Activated CD8-positive, alpha-beta memory T cell treated with anti-CD3 and anti-CD28 coated beads, Interleukin-2, amount 50 U/mL, for 1 hour (primary cell): ENCODE data around the gene TRPV6.

Source experiments
- DNase-seq: peaks from one replicate; pipeline ENCODE4 v3.0.0-alpha.2; 2020; ENCODE audit errors: extremely low read depth

TRPV6 gene

GRCh38 chr7:142908290-142908689 is 22.7 kb upstream of the TRPV6 start:
- DNase-seq: no peak

GRCh38 chr7:142906643-142907042 is 21.1 kb upstream of the TRPV6 start:
- DNase-seq: no peak

- no peak for DNase-seq
Observed at GRCh38 chr7:142905759-142906158, 20.2 kb upstream of the TRPV6 start.

DNA sequence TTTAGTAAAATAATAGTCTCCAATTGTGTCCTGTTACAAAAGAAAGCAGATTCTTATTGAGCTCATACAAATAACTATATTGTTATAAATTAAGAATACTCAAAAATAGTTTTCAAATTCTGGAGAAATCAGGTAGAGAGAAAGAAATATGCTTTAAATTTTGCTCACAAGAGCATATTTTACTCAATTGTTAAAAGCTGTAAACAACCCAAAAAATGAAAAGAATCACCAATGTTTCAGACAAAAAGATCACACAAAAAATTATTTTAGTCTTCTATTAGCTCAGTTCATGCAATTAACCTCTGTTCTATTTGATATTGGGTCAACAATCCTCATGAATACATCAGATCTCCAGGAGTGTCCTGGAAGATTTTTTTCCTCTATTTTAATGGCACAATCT is 18.6 kb upstream of the TRPV6 start:
- DNase-seq: no peak

DNA sequence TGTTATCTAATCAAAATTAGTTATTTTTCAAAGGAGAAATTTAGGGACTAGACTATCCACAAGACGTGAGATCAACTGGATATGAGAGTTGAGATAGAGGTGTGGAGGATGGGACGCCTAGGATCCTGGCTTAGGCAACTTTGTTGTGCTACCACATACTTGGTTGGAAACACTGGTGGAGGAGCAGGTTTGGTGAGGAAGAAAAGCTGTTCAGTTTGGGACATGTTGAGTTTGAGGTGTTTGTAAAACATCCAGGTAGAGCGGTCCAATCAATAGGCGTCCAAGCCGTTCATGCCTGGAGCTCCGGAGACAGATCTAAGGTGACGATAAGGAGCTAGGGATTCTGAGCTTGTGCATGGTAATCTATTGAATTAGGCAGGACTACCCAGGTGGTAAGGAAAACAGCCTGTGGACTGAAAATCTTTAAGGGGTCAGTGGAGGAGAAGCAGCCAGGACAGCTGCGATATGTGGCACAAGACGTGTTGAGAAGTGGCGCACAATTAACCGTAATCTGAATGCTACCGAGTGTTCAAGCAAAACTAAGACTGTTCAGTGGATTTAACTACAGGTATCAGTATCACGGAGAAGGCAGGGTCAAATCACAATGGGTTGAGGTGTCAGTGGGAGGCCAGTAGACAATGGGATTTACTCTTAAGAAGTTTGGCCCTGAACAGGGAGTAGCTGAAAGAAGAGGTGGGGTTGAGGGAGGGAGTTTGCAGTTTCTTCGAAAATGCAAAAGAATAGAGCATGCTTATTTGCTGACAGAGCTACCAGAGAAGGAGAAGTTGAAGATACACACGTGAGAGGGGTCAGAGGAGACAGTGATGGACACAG is 16.1 kb upstream of the TRPV6 start:
- no peak for DNase-seq

DNA sequence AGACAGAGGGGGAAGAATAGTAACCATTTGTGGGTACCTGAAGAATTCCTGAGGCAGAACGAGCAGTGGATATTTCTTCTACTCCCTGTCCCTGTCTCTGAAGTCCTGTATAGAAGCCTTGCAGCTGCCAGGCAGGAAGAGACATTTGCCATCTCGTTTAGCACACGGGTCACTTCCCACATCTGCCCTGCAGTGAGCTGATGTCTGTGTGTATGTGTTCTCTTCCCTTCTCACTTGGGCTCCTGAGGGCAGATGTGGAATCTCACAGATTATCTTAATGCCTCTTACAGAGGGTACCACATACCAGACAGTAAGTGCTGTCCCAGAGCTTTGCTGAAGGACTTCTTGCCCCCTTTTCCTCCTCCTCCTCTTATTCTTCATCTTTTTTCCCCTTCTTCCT is 14.1 kb upstream of the TRPV6 start:
- DNase-seq: no peak

GRCh38 chr7:142898377-142899170 is 13.0 kb upstream of the TRPV6 start:
- DNase-seq: no peak

DNA sequence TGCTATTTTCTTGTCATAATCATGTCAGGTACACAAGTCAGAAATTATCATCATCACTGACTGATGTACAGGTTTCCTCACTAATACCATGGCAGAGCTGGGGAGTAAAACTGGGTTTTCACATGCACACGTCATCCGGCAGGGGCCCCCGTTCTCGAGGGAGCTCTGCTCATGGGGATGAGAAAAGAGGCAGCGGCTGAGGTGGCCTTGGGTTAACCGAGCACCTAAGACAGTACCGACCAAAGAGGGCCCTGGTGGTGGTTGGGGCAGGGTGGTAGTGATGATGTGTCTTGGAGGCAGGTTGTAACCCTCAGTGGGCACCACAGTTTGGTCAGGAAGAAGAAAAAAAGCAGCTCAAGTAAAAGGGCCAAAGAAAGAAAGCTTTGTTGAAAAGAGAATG is 12.1 kb upstream of the TRPV6 start:
- DNase-seq: no peak

- DNase-seq: no peak
Observed at GRCh38 chr7:142896741-142897379, 11.3 kb upstream of the TRPV6 start.

DNA sequence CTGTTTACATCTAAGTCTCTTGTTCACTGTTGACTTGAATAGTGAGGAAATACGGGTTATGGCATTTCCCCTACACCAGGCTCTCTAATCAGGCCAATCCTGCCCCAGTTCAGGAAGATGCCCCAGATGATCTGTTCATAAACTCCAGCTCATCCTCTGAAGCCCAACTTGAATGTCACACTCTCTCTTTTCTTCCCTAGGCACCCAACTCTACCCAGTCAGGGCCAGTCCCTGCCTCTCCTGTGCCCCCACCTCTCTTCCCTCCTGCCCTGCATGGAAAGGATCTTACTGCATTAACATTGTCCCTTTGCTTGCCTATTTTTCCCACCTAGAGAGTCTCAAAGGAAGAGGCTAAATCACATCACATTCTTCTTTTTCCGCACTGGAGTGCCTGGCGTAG is 10.6 kb upstream of the TRPV6 start:
- no peak for DNase-seq

GRCh38 chr7:142894985-142895593 is 9.5 kb upstream of the TRPV6 start:
- no peak for DNase-seq

DNA sequence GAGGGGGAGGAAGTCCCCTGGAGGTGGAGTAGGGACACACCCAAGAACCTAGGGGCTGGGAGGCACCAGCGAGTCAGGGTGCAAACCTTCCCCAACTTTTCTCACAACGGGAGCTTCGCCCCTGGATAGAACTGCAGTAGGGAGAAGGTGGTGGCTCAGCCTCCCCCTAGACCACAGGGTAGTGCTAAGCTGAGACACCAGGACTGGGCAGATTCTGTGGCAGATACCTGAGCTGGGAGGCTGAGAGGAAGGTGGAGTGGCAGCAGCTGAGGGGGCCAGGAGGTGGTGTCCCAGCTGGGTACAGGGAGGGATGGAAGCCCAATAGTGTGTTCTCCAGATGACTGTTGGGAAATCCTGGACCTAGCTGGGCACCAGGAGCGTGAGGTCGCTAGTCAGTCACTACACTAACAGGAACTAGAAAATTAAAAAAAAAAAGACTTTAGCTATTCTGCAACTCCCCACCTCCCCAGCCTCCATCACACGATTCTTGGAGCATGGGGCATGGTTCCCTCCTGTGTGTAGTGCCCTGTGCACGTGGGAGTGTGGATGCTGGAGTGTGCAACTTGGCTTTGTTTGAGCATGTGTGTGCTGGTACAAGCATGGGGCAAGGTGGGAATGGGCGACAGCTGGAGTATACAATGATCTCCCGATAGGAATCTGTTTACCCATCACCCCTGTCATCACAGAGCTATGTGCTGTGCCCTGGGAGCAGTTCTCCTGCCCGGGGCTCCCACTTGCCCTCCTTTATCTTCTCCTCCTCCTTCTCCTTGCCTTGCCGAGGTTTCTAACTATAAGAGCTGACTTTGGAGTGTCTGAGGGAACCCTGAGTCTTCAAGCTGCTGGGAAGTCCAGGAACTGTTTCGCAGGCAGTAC is 8.8 kb upstream of the TRPV6 start:
- no peak for DNase-seq

GRCh38 chr7:142892951-142893350 is 7.4 kb upstream of the TRPV6 start:
- DNase-seq: no peak

DNA sequence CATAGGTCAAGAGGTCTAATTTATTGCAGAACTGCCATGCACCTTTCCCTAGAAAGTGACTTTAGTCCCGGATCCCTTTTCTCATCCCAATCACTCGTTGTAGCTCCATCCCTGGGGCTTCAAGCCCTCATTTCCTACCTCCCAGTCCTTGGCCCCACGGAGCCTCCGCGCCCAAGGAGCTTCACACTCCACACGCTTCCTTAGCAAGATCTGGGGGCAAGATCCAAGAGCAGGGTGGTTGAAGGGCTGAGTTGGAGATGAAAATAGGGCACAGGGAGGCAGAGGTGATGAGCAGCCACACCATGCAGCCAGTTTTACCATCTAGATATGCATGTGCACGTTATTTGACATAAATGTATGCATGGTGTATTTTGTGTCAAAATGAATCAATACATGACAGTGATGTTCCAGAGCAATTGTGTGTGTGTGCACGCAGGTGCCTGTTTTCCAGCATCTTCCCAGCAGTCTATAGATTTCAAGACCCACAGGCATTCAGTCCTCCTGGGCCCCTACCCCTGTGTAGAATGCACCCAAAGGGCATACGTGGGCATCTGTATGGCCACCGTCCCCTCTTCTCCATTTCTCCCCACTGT is 6.0 kb upstream of the TRPV6 start:
- no peak for DNase-seq

GRCh38 chr7:142890874-142891485 is 5.4 kb upstream of the TRPV6 start:
- DNase-seq: no peak

DNA sequence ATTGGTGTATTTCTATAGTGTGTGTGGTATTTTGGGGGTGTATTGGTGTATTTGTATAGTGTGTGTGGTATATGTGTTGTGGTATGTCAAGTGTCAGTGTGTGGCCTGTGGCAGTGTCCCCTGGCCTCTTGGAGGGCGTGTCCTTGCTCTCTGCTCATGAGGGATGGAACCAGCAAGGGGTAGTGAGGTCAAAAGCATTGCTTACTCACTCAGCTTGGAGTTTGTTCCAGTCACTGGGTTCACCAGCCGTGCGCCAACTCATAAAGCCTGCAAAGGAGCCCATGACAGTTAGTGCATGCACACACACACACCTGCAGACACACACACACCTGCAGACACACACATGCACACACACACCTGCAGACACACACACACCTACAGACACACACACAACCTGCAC is 4.3 kb upstream of the TRPV6 start:
- DNase-seq: no peak

- no peak for DNase-seq
Observed at GRCh38 chr7:142887282-142888015, 1.9 kb upstream of the TRPV6 start.

- no peak for DNase-seq
Observed at GRCh38 chr7:142886866-142887265, 1.3 kb upstream of the TRPV6 start.

GRCh38 chr7:142884286-142884640 is 1.3 kb downstream of the TRPV6 start:
- DNase-seq: no peak
